IPS-18c (cell line): Measurements from ENCODE around the gene CD40.

Experiments
- H3K4me3 ChIP-seq: 2 replicates; pipeline ENCODE4 v1.7.0; 2013; ENCODE audit warnings: low read depth, mild to moderate bottlenecking, low read length, moderate library complexity; ENCODE audit not compliant: insufficient read depth
- H3K9me3 ChIP-seq: one replicate; pipeline ENCODE4 v1.6.1; 2013; ENCODE audit warnings: mild to moderate bottlenecking, low read length, moderate library complexity; ENCODE audit not compliant: control insufficient read depth, insufficient read depth

The CD40 gene

GRCh38 chr20:46156065-46156464, 38.0 kb downstream of the CD40 start:
- Histone ChIP-seq H3K4me3 (no peak overlapping the region), H3K9me3 (no peaks in the 10 kb centered on the region)

- no peak overlapping the region for H3K4me3 ChIP-seq
- no peaks in the 10 kb centered on the region for H3K9me3 ChIP-seq
Measured at GRCh38 chr20:46157076-46157592, 39.0 kb downstream of the CD40 start.

- no peak overlapping the region for H3K4me3 ChIP-seq
- H3K9me3 ChIP-seq, result no peaks in the 10 kb centered on the region
Measured at GRCh38 chr20:46157625-46158024, 39.5 kb downstream of the CD40 start.

DNA sequence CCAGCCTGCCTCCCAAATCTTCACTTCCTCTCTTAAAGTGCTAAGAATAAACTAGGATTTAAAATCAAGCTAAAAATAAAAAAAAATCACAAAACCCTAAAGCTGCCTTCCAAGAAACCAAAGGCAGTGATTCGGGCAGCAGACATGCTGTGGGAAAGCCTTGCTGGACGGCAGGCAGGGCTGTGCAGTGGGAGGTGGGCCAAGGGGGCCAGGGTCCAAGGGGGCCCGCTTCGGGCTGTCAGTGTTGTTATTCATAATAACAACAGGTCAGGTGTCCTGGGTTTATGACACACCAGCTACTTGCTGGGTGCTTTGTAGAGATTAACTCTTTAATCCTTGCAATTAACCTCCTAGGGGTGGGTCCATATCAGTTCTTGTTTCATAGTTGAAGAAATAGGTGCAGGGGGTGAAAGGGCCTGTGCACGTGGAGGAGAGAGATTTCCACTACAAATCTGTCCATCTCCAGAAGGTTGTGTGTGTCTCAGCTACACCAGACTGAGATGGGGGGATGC, 40.4 kb downstream of the CD40 start:
- Histone ChIP-seq H3K9me3 (no peaks in the 10 kb centered on the region), H3K4me3 (no peak overlapping the region)

GRCh38 chr20:46159101-46159897, 41.2 kb downstream of the CD40 start:
- Histone ChIP-seq H3K9me3 (no peaks in the 10 kb centered on the region), H3K4me3 (no peak overlapping the region)

- Histone ChIP-seq H3K9me3 (no peaks in the 10 kb centered on the region), H3K4me3 (no peak overlapping the region)
Measured at GRCh38 chr20:46160661-46161060, 42.5 kb downstream of the CD40 start.

GRCh38 chr20:46161921-46162320, 43.8 kb downstream of the CD40 start:
- Histone ChIP-seq H3K9me3 (no peaks in the 10 kb centered on the region), H3K4me3 (no peak overlapping the region)

DNA sequence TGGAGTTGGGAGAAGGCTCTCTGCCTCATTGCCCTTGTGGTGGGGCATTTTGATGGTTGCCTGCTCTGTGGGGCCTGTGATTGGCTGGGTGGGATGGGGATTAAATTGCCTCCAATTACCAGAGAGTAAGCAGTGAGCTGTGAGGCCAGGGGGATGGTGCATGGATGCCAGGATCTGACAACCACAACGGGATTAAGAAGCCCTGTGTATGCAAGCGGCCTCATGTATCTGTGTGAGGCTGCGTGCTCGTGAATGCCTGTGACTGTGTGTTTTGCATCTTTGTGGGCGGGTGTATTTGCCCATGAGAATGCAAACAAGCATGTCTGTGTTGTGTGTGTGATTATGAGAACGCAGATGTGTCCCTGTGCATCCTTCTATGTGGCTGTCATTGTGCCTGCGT, 46.1 kb downstream of the CD40 start:
- Histone ChIP-seq H3K9me3 (no peaks in the 10 kb centered on the region), H3K4me3 (no peak overlapping the region)

DNA sequence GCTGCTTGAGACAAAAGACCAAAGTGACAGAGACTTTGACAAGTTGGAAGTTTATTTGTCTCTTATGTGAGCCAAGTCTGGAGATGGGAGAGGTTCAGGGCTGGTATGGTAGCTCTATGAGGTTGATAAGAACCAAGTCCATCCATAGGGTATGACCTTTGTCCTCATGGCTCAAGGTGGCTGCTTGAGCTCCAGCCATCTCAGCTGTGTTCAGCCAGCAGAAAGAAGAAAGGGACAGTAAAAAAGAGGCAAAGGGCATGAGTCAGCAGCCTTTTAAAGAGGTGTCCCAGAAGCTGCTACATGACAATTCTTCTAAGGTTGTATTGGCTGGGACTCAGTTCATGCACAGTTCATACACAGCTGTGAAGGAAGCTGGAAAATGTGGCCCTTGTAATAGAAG, 49.0 kb downstream of the CD40 start:
- H3K4me3 ChIP-seq, result no peak overlapping the region
- H3K9me3 ChIP-seq, result no peaks in the 10 kb centered on the region

- Histone ChIP-seq H3K9me3 (no peaks in the 10 kb centered on the region), H3K4me3 (no peak overlapping the region)
Measured at GRCh38 chr20:46168438-46168837, 50.3 kb downstream of the CD40 start.

GRCh38 chr20:46169245-46170171, 51.4 kb downstream of the CD40 start:
- no peaks in the 10 kb centered on the region for H3K9me3 ChIP-seq
- no peak overlapping the region for H3K4me3 ChIP-seq

DNA sequence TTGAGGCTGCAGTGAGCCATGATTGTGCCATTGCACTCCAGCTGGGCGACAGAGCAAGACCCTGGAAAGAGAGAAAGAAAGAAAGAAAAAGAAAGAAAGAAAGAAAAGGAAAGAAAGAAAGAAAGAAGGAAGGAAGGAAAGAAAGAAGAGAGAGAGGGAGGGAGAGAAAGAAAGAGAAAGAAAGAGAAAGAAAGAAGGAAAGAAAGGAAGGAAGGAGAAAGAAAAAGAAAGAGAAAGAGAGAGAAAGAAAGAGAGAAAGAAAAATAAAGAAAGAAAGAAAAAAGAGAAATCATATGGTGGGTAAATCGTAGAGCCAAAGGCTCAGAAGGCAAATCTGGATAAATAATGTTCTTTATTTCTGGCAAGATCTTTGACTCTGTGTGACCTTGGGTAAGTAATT, 53.4 kb downstream of the CD40 start:
- Histone ChIP-seq H3K9me3 (no peaks in the 10 kb centered on the region), H3K4me3 (no peak overlapping the region)

DNA sequence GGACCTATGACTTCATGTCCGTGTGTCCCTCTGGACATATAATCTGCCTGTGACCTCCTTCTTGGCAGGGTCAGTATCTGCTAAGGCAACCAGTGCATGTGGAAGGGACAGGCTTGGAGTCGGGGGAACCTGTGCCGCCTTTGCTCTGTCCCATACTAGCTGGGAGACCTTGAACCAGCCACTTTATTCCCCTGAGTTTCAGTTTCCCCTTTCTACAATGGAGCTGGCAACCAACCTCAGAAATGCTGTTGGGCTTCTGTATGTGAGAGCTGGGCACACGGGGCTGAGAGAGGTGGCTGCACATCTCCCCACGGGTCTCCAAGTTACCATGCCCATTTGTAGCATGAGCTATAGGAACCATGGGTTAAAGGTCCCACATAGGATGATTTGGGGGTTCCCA, 53.8 kb downstream of the CD40 start:
- Histone ChIP-seq H3K4me3 (no peak overlapping the region), H3K9me3 (no peaks in the 10 kb centered on the region)

DNA sequence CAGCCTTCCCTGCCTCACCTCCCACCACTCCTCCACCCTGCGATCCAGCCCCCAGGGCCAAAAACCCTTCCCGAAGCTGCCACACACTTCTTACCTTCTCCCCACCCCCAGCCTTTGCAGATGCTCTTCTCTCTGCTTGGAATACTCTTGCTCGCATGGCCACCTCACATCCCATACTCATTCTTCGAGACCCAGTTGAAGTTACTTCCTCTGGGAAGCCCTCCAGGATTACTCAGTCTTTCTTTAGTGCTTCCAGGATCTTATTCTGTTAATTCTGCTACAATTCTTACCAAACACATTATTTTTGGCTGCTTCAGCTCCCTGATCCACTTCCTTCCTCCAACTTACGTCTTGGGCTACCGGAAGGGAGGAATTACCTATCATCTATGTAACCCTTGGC, 54.3 kb downstream of the CD40 start:
- H3K9me3 ChIP-seq, result peaks cover 2% of the 10 kb centered on the region

DNA sequence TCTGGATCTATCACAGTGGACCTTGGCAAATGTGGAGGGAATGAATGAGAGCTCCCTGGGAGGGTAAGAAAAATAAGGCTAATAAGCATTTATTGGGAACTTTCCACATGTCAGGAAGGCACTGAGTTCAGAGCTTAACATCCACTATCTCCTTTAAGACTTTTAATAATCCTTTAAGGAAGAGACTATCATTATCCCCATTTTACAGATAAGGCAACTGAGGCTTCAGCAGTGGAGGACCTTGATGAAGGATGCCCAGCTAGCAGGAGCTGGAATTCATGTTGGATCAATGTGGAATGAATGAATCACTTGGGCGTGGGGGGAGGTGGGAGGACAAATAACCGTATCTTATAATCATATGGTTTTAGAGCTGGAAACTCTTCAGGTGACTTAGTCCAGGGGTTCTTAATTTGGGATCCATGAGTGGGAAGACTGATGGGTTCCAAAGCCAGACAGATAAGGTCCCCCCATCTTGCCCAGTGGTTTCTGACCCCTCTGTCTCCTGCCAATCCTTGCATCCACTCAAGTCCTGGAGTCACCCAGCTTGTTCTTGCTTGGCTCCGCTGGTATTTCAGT, 54.9 kb downstream of the CD40 start:
- Histone ChIP-seq H3K9me3 (peaks cover 2% of the 10 kb centered on the region), H3K4me3 (no peak overlapping the region)

More for the DNA sequence above, 54.3 kb downstream of the CD40 start:
- no peak overlapping the region for H3K4me3 ChIP-seq

DNA sequence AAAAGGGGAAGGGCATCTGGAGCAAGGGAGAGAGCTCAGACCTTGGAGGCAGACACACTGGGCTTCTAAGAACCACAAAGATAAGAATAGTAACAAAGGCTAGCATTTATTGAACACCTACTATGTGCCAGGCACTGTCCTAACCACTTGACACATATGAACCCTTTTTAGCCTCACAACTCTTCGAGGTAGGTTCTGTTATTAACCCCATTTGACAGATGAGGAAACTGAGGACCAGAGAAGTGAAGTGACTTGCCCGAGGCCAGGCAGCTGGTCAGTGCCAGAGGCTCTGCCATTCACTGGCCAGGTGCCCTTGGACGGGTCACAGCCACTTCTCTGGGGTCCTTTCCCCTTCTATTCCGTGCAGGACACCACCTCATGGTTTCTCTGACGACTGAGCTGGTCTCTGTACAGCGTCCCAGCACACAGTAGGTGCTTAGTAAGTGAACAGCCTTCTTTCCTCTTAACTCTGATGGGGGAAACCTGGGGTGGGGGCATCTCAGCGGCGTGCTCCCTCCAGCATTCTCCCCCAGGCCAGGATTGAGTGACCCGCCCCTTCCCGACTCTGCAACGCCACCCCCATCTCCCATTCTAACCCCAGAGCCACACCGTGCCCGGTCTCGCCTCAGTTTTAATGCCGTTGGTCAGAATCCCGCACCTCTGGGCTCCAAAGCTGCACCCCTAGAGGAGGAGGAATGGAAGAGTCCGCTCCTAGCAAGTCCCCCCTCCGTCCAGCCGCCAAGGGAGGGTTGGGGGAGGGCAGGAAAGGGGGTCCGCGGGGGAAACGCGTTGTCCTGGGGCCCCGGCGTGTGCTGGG, 55.7 kb downstream of the CD40 start:
- peaks cover 2% of the 10 kb centered on the region for H3K9me3 ChIP-seq
- H3K4me3 ChIP-seq, result no peak overlapping the region; the same call in 1 of the 2 replicates
